GM23248 (cell line): Measurements from ENCODE around the gene PLPPR2. TPM values are rescaled to one million over a fixed set of nuclear protein-coding genes. Genes with fewer than 3 reads are reported as not detected.
"Not testable (repeated sequence)": the region's sequence is repeated elsewhere in the genome, so short reads cannot be mapped to it uniquely, and the experiment has no call there.

Experiments
- DNase-seq: peaks from one replicate; pipeline ENCODE4 v3.0.0-alpha.2; 2015
- H2AFZ ChIP-seq: fragments of 200-600 bp; sonication (generic); 2 replicates; pipeline ENCODE4 v1.6.1; 2016; ENCODE audit warnings: antibody characterized with exemption
- H3F3A ChIP-seq: fragments of 200-600 bp; sonication (generic); 2 replicates; pipeline ENCODE4 v1.6.1; 2016; ENCODE audit warnings: mild to moderate bottlenecking, antibody characterized with exemption, mixed run types; ENCODE audit not compliant: insufficient read depth
- H3K27ac ChIP-seq: fragments of 200-600 bp; sonication (generic); 2 replicates; pipeline ENCODE4 v1.5.1; 2016; ENCODE audit warnings: mild to moderate bottlenecking
- H3K27me3 ChIP-seq: fragments of 200-600 bp; sonication (generic); replicated peaks from 2 replicates; pipeline ENCODE4 v1.6.1; 2016; ENCODE audit warnings: mild to moderate bottlenecking; ENCODE audit not compliant: insufficient read depth
- H3K36me3 ChIP-seq: fragments of 200-600 bp; sonication (generic); 2 replicates; pipeline ENCODE4 v1.6.1; 2016; ENCODE audit warnings: low read depth, mild to moderate bottlenecking
- H3K4me1 ChIP-seq: fragments of 200-600 bp; sonication (generic); 2 replicates; pipeline ENCODE4 v1.6.1; 2016; ENCODE audit warnings: mild to moderate bottlenecking; ENCODE audit not compliant: insufficient read depth
- H3K4me2 ChIP-seq: fragments of 200-600 bp; sonication (generic); one replicate; pipeline ENCODE4 v1.6.1; 2016; ENCODE audit warnings: mild to moderate bottlenecking; ENCODE audit not compliant: unreplicated experiment
- H3K4me3 ChIP-seq: fragments of 200-600 bp; sonication (generic); 2 replicates; pipeline ENCODE4 v1.5.1; 2016; ENCODE audit warnings: mild to moderate bottlenecking
- H3K79me2 ChIP-seq: fragments of 200-600 bp; sonication (generic); 2 replicates; pipeline ENCODE4 v1.6.1; 2016; ENCODE audit warnings: mild to moderate bottlenecking; ENCODE audit not compliant: insufficient read depth
- H3K9ac ChIP-seq: fragments of 200-600 bp; sonication (generic); 2 replicates; pipeline ENCODE4 v1.6.1; 2016; ENCODE audit warnings: mild to moderate bottlenecking
- H3K9me2 ChIP-seq: fragments of 200-600 bp; sonication (generic); 2 replicates; pipeline ENCODE4 v1.6.1; 2016; ENCODE audit warnings: mixed run types, mild to moderate bottlenecking, moderate library complexity; ENCODE audit not compliant: insufficient read depth
- H3K9me3 ChIP-seq: fragments of 200-600 bp; sonication (generic); one replicate; pipeline ENCODE4 v1.6.1; 2017; ENCODE audit warnings: low read depth
- H4K20me1 ChIP-seq: fragments of 200-600 bp; sonication (generic); 2 replicates; pipeline ENCODE4 v1.6.0; 2016; ENCODE audit not compliant: insufficient read depth
- EZH2 ChIP-seq: fragments of 200-600 bp; sonication (generic); IDR thresholded peaks from 2 replicates; pipeline ENCODE4 v1.6.1; 2018; ENCODE audit warnings: antibody characterized with exemption, mild to moderate bottlenecking; ENCODE audit not compliant: insufficient read depth, poor library complexity, severe bottlenecking
- EZH2phosphoT487 ChIP-seq: fragments of 200-600 bp; sonication (generic); IDR thresholded peaks from 2 replicates; pipeline ENCODE4 v1.6.1; 2018; ENCODE audit warnings: antibody characterized with exemption, moderate library complexity, mild to moderate bottlenecking, low read depth; ENCODE audit not compliant: insufficient read depth
- WGBS, 2 experiments: methylation state at CpG; one replicate each; pipeline ENCODE4 v1.1.6; 2015 to 2017; ENCODE audit warnings: low lambda C conversion rate in 2 of 2, low coverage in 1 of 2; ENCODE audit errors: missing lambda C conversion rate in 2 of 2; 5-methylcytosine and 5-hydroxymethylcytosine counted together
- in situ Hi-C: fragments of 300-500 bp; cut with MboI; formaldehyde crosslinking; loops from 2 replicates; pipeline ENCODE4 v1.15.0; 2020
- polyA plus RNA-seq: library from polyadenylated mRNA; unstranded; fragments of >200 nt; fragmentation: Nextera tagmentation; extraction: Ambion mirVana; gene quantifications from 2 replicates; pipeline ENCODE4 v1.2.1, GENCODE V29; 2016
- total RNA-seq: library from RNA; depleted of rRNA; stranded (reverse); fragments of >200 nt; shearing (Covaris generic); gene quantifications from 2 replicates; pipeline ENCODE4 v1.2.3, GENCODE V29; 2014

The PLPPR2 gene
- total and polyA plus RNA-seq, 2 experiments from 2014 or later = 39.7 to 52.0 TPM

DNA sequence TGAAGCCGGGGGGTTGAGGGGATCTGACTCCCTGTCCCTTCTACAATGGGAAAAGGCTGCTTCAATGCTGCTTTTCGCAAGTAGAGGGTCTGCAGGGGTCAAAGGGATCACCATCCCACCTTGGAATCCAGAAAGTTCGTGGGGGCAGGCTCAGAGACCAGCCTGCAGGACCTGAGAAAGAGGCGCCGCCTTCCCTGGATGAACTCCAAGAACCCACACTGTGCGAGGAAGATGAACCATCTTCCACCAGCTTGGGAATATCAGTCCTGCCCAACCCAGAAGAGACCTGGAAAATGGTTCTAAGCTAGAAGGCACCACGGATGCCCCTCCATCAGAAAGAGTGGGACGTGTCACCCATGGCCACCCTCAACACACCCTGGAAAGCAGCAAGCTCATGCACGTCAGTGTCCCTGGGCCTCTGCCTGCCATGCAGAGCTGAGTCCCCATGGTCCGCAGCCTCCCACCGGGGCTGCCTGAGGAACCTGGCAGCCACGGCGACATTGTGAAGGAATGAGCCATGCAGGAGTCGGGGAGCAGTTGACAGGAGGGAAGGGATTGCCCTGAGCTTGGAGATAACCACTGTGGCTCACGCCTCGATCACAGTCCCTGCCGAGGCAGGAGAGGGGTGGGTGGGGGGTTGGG is 30.4 kb upstream of the PLPPR2 start:
- H3K36me3 ChIP-seq = no peaks in the 10 kb centered on the region
- H3K27me3 ChIP-seq = no peaks in the 10 kb centered on the region
- peaks cover 16% of the 10 kb centered on the region for H3K4me1 ChIP-seq
- no peak for DNase-seq
- H3K79me2 ChIP-seq = no peaks in the 10 kb centered on the region
- no peaks in the 10 kb centered on the region for H3K9me3 ChIP-seq
- peak overlapping the region; percentile 70 for H3K27ac ChIP-seq
- H2AFZ ChIP-seq = peak overlapping the region; percentile 52; the same call in 1 of the 2 replicates
- peaks cover 9% of the 10 kb centered on the region for H3F3A ChIP-seq
- H3K4me2 ChIP-seq = peak overlapping the region; percentile 75
- WGBS, 2 experiments = 61 to 63% methylated on average over 17 of the region's 17 CpGs
- TF ChIP-seq EZH2phosphoT487 (no peak), EZH2 (no peak)
- in situ Hi-C loops = no loop called here
- H3K9me2 ChIP-seq = no peaks in the 10 kb centered on the region
- H3K4me3 ChIP-seq = no peak overlapping the region; the same call in 1 of the 2 replicates
- H4K20me1 ChIP-seq = no peaks in the 10 kb centered on the region
- 0 out of 2 replicates have a peak overlapping the region, but pooled peaks have one; percentile 49 for H3K9ac ChIP-seq

GRCh38 chr19:11325544-11325943 is 29.7 kb upstream of the PLPPR2 start:
- H4K20me1 ChIP-seq = no peaks in the 10 kb centered on the region
- H2AFZ ChIP-seq = no peak overlapping the region
- H3K27ac ChIP-seq = no peak overlapping the region
- in situ Hi-C loops = no loop called here
- H3K9ac ChIP-seq = no peak overlapping the region
- no peaks in the 10 kb centered on the region for H3K36me3 ChIP-seq
- no peak for DNase-seq
- no peaks in the 10 kb centered on the region for H3K27me3 ChIP-seq
- peaks cover 9% of the 10 kb centered on the region for H3F3A ChIP-seq
- no peak overlapping the region for H3K4me3 ChIP-seq
- TF ChIP-seq EZH2phosphoT487 (no peak), EZH2 (no peak)
- H3K4me2 ChIP-seq = no peak overlapping the region
- no peaks in the 10 kb centered on the region for H3K79me2 ChIP-seq
- no peaks in the 10 kb centered on the region for H3K9me3 ChIP-seq
- H3K4me1 ChIP-seq = peaks cover 16% of the 10 kb centered on the region
- 91 to 96% methylated on average over 7 of the region's 7 CpGs for WGBS, 2 experiments
- no peaks in the 10 kb centered on the region for H3K9me2 ChIP-seq

GRCh38 chr19:11330127-11330526 is 25.1 kb upstream of the PLPPR2 start:
- WGBS, 2 experiments = 84 to 89% methylated on average over 4 of the region's 4 CpGs
- Histone ChIP-seq H3K9ac (no peak overlapping the region), H3K4me2 (no peak overlapping the region), H4K20me1 (no peaks in the 10 kb centered on the region), H3K9me2 (no peaks in the 10 kb centered on the region), H3K9me3 (no peaks in the 10 kb centered on the region), H3K4me1 (no peaks in the 10 kb centered on the region), H3K4me3 (no peak overlapping the region), H3K27me3 (no peaks in the 10 kb centered on the region), H3K27ac (no peak overlapping the region), H3F3A (no peaks in the 10 kb centered on the region), H2AFZ (no peak overlapping the region), H3K79me2 (no peaks in the 10 kb centered on the region), H3K36me3 (no peaks in the 10 kb centered on the region)
- no peak for DNase-seq
- no peak for TF ChIP-seq EZH2
- TF ChIP-seq EZH2phosphoT487 = no peak
- in situ Hi-C loops = no loop called here

DNA sequence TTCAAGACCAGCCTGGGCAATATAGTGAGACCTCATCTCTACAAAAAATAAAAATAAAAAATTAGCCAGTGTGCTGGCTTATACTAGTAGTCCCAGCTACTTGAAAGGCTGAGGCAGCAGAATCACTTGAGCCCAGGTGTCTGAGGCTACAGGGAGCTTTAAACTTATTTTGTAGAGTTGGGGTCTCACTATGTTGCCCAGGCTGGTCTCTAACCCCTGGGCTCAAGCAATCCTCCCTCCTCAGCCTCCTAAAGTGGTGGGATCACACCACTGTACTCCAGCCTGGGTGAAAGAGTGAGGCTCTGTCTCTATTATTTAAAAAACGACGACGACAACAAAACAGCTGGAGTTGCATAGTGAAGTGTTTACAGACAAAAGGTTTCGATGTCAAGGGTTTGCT is 23.7 kb upstream of the PLPPR2 start:
- in situ Hi-C loops = no loop called here
- H4K20me1 ChIP-seq = no peaks in the 10 kb centered on the region
- no peaks in the 10 kb centered on the region for H3K36me3 ChIP-seq
- no peak overlapping the region for H3K9ac ChIP-seq
- DNase-seq = no peak
- no peak overlapping the region for H3K27ac ChIP-seq
- no peak overlapping the region for H2AFZ ChIP-seq
- TF ChIP-seq EZH2phosphoT487 (no peak), EZH2 (no peak)
- no peaks in the 10 kb centered on the region for H3K79me2 ChIP-seq
- no peaks in the 10 kb centered on the region for H3K9me3 ChIP-seq
- H3K4me3 ChIP-seq = no peak overlapping the region
- H3K27me3 ChIP-seq = no peaks in the 10 kb centered on the region
- no peaks in the 10 kb centered on the region for H3K4me1 ChIP-seq
- 69 to 75% methylated on average over 4 of the region's 4 CpGs for WGBS, 2 experiments
- H3K9me2 ChIP-seq = no peaks in the 10 kb centered on the region
- H3F3A ChIP-seq = no peaks in the 10 kb centered on the region
- H3K4me2 ChIP-seq = no peak overlapping the region

- WGBS, 2 experiments = 91 to 95% methylated on average over 5 of the region's 5 CpGs
- no peak overlapping the region for H3K4me3 ChIP-seq
- no peak overlapping the region for H2AFZ ChIP-seq
- no peaks in the 10 kb centered on the region for H3K9me3 ChIP-seq
- in situ Hi-C loops = no loop called here
- no peaks in the 10 kb centered on the region for H3K27me3 ChIP-seq
- no peak overlapping the region for H3K4me2 ChIP-seq
- no peaks in the 10 kb centered on the region for H3K36me3 ChIP-seq
- no peaks in the 10 kb centered on the region for H4K20me1 ChIP-seq
- no peaks in the 10 kb centered on the region for H3F3A ChIP-seq
- H3K27ac ChIP-seq = no peak overlapping the region
- no peaks in the 10 kb centered on the region for H3K4me1 ChIP-seq
- H3K79me2 ChIP-seq = no peaks in the 10 kb centered on the region
- H3K9me2 ChIP-seq = no peaks in the 10 kb centered on the region
- TF ChIP-seq EZH2phosphoT487 (no peak), EZH2 (no peak)
- no peak for DNase-seq
- H3K9ac ChIP-seq = no peak overlapping the region
These were observed 22.4 kb upstream of the PLPPR2 start for GRCh38 chr19:11332822-11333221.

DNA sequence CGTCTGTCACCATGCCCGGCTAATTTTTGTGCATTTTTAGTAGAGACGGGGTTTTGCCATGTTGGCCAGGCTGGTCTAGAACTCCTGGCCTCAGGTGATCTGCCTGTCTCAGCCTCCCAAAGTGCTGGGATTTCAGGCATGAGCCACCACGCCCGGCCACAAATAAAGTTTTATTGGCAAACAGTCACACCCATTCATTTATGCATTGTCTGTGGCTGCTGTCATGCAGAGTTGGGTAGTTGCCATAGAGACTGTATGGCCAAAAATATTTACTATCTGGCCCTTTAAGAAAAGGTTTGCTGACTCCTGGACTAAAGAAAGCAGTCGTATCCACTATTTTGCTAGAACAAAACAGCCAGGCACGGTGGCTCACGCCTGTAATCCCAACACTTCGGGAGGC is 21.4 kb upstream of the PLPPR2 start:
- H3K79me2 ChIP-seq, H3F3A ChIP-seq, H3K9me3 ChIP-seq, H4K20me1 ChIP-seq, H3K27ac ChIP-seq, in situ Hi-C loops, H3K4me3 ChIP-seq, H3K4me1 ChIP-seq, H3K4me2 ChIP-seq, H3K9ac ChIP-seq, H3K36me3 ChIP-seq, H2AFZ ChIP-seq, H3K27me3 ChIP-seq, H3K9me2 ChIP-seq: not testable (repeated sequence)
- peak; percentile 56 for DNase-seq
- WGBS, 2 experiments = 92 to 95% methylated on average over 9 of the region's 9 CpGs
